Measurements from ENCODE around the gene FGF14.
"Not testable (repeated sequence)": the region's sequence is repeated elsewhere in the genome, so short reads cannot be mapped to it uniquely, and the experiment has no call there.

FGF14 gene

GRCh38 chr13:102021777-102022176 lies 380.1 kb downstream of the FGF14 start:
- DNase-seq = no peak

- no peak for DNase-seq
Observed at GRCh38 chr13:102020611-102021216, 381.1 kb downstream of the FGF14 start.

- DNase-seq = no peak
Observed at GRCh38 chr13:102018716-102019115, 383.1 kb downstream of the FGF14 start.

- no peak for DNase-seq
Observed at GRCh38 chr13:102017248-102017647, 384.6 kb downstream of the FGF14 start.

GRCh38 chr13:102012299-102013293 lies 389.3 kb downstream of the FGF14 start:
- DNase-seq = no peak

GRCh38 chr13:102011455-102011854 lies 390.4 kb downstream of the FGF14 start:
- DNase-seq = not testable (repeated sequence)

- no peak for DNase-seq
Observed at GRCh38 chr13:102003848-102004570, 397.8 kb downstream of the FGF14 start.

GRCh38 chr13:102002287-102002686 lies 399.6 kb downstream of the FGF14 start:
- no peak for DNase-seq

- DNase-seq = no peak
Observed at GRCh38 chr13:102000764-102001163, 401.1 kb downstream of the FGF14 start.

GRCh38 chr13:101998129-101998528 lies 403.7 kb downstream of the FGF14 start:
- DNase-seq = no peak

GRCh38 chr13:101996954-101997353 lies 404.9 kb downstream of the FGF14 start:
- no peak for DNase-seq

- DNase-seq = no peak
Observed at GRCh38 chr13:101989798-101990350, 412.0 kb downstream of the FGF14 start.

- no peak for DNase-seq
Observed at GRCh38 chr13:101988140-101988539, 413.7 kb downstream of the FGF14 start.

- no peak for DNase-seq
Observed at GRCh38 chr13:101986316-101986715, 415.5 kb downstream of the FGF14 start.

- DNase-seq = no peak
Observed at GRCh38 chr13:101985321-101985720, 416.5 kb downstream of the FGF14 start.

GRCh38 chr13:101982903-101983302 lies 418.9 kb downstream of the FGF14 start:
- DNase-seq = no peak

GRCh38 chr13:101979825-101980224 lies 422.0 kb downstream of the FGF14 start:
- DNase-seq = no peak

- DNase-seq = no peak
Observed at GRCh38 chr13:101978552-101979315, 423.1 kb downstream of the FGF14 start.

- no peak for DNase-seq
Observed at GRCh38 chr13:101977475-101977874, 424.4 kb downstream of the FGF14 start.

GRCh38 chr13:101972191-101972590 lies 429.7 kb downstream of the FGF14 start:
- no peak for DNase-seq

- DNase-seq = no peak
Observed at GRCh38 chr13:101970341-101970740, 431.5 kb downstream of the FGF14 start.

- no peak for DNase-seq
Observed at GRCh38 chr13:101967781-101968180, 434.1 kb downstream of the FGF14 start.
